Measurements from ENCODE around the gene GRIN1. TPM values are rescaled to one million over a fixed set of nuclear protein-coding genes. Genes with fewer than 3 reads are reported as not detected.

GRIN1 gene
- total RNA-seq, 1 experiment from 2014 or later = not detected

DNA sequence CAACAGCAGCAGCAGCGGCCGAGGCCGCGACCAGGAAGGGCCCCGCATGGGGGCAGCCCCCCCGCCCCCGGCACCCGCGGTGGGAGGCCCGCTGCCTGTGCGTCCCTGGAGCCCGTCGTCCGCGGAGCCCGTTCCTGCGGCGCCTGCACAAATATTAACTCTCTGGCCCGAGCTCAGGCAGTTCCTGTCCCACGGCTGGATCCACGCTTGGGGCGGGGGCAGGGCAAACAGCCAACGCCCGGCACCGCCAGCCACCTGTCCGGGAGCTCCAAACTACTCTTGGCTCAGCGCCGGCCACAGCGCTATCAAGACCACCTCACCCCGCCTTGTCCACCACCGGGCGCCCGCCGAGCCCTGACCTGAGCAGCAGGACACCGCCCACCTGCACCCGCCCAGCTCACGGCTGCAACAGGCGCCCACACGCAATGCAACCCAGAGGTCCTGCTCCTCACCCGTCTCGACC lies 31.0 kb downstream of the GRIN1 start, which contains the start of gene LRRC26:
LRRC26 (minus strand) TSS at position 156 of the 463 bp plus-strand sequence; CDS start at position 48, 108 bp downstream.
- DNase-seq = no peak
- H3K4me3 ChIP-seq = peak within 1 kb of the TSS; percentile 75
- peaks cover 11% of the 10 kb centered on the region; the same call in 1 of the 2 replicates for H3F3A ChIP-seq (ENCODE audit: insufficient read depth, low read depth)
- TF ChIP-seq, protein P1, sequence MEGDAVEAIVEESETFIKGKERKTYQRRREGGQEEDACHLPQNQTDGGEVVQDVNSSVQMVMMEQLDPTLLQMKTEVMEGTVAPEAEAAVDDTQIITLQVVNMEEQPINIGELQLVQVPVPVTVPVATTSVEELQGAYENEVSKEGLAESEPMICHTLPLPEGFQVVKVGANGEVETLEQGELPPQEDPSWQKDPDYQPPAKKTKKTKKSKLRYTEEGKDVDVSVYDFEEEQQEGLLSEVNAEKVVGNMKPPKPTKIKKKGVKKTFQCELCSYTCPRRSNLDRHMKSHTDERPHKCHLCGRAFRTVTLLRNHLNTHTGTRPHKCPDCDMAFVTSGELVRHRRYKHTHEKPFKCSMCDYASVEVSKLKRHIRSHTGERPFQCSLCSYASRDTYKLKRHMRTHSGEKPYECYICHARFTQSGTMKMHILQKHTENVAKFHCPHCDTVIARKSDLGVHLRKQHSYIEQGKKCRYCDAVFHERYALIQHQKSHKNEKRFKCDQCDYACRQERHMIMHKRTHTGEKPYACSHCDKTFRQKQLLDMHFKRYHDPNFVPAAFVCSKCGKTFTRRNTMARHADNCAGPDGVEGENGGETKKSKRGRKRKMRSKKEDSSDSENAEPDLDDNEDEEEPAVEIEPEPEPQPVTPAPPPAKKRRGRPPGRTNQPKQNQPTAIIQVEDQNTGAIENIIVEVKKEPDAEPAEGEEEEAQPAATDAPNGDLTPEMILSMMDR (conservative IDR thresholded peaks at IDR 0.05) = no peak
- no peak for TF ChIP-seq EZH2 (IDR thresholded peaks at IDR 0.05; ENCODE audit: low read depth)
- ChIA-PET CTCF (no interaction called here), POLR2A (ENCODE audit: unreplicated experiment) (interaction anchor here (0.7 kb wide), 1 partner anchor 8 kb away, joined by 3 read pairs; no protein-coding TSS in a partner anchor)
- H3K27me3 ChIP-seq (ENCODE audit: insufficient read depth, low read depth) = no peaks in the 10 kb centered on the region
- no peaks in the 10 kb centered on the region for H3K9me2 ChIP-seq (ENCODE audit: insufficient read depth)
- H3K36me3 ChIP-seq (ENCODE audit: low read depth) = no peaks in the 10 kb centered on the region
- H3K79me2 ChIP-seq (ENCODE audit: low read depth) = no peaks in the 10 kb centered on the region
- H4K20me1 ChIP-seq (ENCODE audit: insufficient read depth) = no peaks in the 10 kb centered on the region
- peaks cover 13% of the 10 kb centered on the region; the same call in 1 of the 2 replicates for H3K4me1 ChIP-seq (replicated peaks; ENCODE audit: insufficient read depth)
- H3K27ac ChIP-seq = no peak within 1 kb of the TSS
- peak within 1 kb of the TSS; percentile 99 for H3K4me2 ChIP-seq
- intact Hi-C loops (cut with micrococcal nuclease; ENCODE audit: unreplicated experiment) = loop anchor here (5.0 kb wide), 1 partner anchor 43 kb away; no protein-coding TSS in a partner anchor
- no peaks in the 10 kb centered on the region for H3K9me3 ChIP-seq (ENCODE audit: insufficient read depth, low read depth)
- H2AFZ ChIP-seq = peak within 1 kb of the TSS; percentile 83
- BruUV-seq (replicated peaks) = no TSS peak

DNA sequence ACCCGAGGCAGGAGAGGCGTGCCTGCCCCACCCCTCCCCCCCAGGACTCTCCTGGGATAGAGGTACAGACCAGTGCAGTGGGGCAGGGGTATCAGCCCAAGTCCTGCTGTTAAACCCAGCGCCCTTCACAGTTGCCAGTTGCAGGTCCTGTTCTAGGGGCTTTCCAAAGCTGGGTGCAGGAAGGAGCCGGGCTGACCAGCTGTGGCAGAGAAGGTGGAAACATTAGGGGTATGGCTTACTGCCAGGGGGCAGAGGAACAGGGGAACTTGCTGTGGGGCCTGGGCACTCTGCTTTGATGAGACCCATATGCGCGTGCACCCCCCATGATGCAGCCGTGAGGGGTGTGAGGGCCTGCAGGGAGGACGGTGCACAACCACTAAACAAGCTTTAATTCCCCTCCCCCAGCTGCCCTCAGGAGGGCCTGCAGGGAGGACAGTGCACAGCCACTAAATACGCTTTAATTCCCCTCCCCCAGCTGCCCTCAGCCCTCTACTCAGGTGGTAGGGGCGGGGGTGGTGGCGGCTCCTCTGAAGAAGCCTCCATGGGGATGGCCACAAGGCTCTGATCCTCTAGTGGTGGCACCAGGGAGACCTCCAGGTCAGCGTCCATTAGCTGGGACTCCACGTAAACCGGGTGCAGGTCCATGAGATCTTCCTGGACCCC lies 31.7 kb downstream of the GRIN1 start:
- H3K4me3 ChIP-seq = no peak overlapping the region
- no peaks in the 10 kb centered on the region for H3K9me2 ChIP-seq (ENCODE audit: insufficient read depth)
- H4K20me1 ChIP-seq (ENCODE audit: insufficient read depth) = no peaks in the 10 kb centered on the region
- intact Hi-C loops (cut with micrococcal nuclease; ENCODE audit: unreplicated experiment) = no loop called here
- H3K4me1 ChIP-seq (replicated peaks; ENCODE audit: insufficient read depth) = peaks cover 13% of the 10 kb centered on the region; the same call in 1 of the 2 replicates
- no peaks in the 10 kb centered on the region for H3K9me3 ChIP-seq (ENCODE audit: insufficient read depth, low read depth)
- no peak for DNase-seq
- no peak for TF ChIP-seq EZH2 (IDR thresholded peaks at IDR 0.05; ENCODE audit: low read depth)
- TF ChIP-seq, protein P1 (conservative IDR thresholded peaks at IDR 0.05) = no peak
- no peak overlapping the region for H3K4me2 ChIP-seq
- H3K27me3 ChIP-seq (ENCODE audit: insufficient read depth, low read depth) = no peaks in the 10 kb centered on the region
- no peaks in the 10 kb centered on the region for H3K79me2 ChIP-seq (ENCODE audit: low read depth)
- H2AFZ ChIP-seq = no peak overlapping the region
- ChIA-PET CTCF (no interaction called here), POLR2A (ENCODE audit: unreplicated experiment) (interaction anchor here (0.5 to 0.7 kb wide), 2 partner anchors 8 to 594 kb away, joined by 3 to 5 read pairs; no protein-coding TSS in a partner anchor)
- no TSS peak for BruUV-seq (replicated peaks)
- H3F3A ChIP-seq (ENCODE audit: insufficient read depth, low read depth) = peaks cover 11% of the 10 kb centered on the region; the same call in 1 of the 2 replicates
- H3K36me3 ChIP-seq (ENCODE audit: low read depth) = no peaks in the 10 kb centered on the region
- H3K27ac ChIP-seq = no peak overlapping the region

DNA sequence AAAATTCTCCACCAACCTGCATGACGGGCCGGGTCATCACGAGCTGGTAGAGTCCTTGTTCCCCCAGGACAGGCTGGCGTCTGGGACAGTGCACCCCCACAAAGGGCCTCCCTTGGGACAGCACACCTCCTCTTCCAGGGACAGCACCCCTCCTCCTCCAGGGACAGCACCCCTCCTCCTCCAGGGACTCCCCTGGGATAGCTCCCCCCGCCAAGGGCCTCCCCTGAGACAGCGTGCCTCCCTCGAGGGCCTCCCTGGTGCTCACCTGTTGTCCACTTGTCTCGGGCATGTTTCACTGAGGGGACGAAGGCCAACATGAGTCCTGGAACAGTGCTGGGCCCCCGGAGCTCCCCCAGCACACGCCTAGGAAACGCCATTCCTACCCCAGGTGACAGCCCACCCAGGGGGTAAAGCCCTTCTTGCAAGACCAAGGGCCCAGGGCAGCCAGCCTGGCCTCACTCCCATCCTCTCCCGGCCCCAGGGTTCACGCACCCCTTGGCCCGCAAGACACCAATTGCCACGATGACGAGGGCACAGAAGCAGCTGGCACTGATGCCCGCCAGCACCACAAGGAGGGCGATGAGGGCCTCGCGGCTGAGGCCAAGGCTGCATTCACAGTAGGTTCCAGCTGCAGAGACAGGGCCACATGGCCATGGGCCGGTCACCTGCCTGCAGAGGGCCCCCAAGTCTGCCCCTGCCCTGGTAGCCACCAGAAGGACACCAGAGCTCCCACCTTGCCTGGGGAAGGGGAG lies 32.4 kb downstream of the GRIN1 start:
- Histone ChIP-seq H3K4me3 (no peak overlapping the region), H3K36me3 (ENCODE audit: low read depth) (no peaks in the 10 kb centered on the region), H4K20me1 (ENCODE audit: insufficient read depth) (no peaks in the 10 kb centered on the region), H3K27ac (no peak overlapping the region), H3K9me2 (ENCODE audit: insufficient read depth) (no peaks in the 10 kb centered on the region), H3K4me1 (replicated peaks; ENCODE audit: insufficient read depth) (peaks cover 13% of the 10 kb centered on the region; the same call in 1 of the 2 replicates), H3F3A (ENCODE audit: insufficient read depth, low read depth) (peaks cover 9% of the 10 kb centered on the region; the same call in 1 of the 2 replicates), H3K27me3 (ENCODE audit: insufficient read depth, low read depth) (no peaks in the 10 kb centered on the region), H2AFZ (no peak overlapping the region), H3K4me2 (no peak overlapping the region), H3K79me2 (ENCODE audit: low read depth) (no peaks in the 10 kb centered on the region), H3K9me3 (ENCODE audit: insufficient read depth, low read depth) (no peaks in the 10 kb centered on the region)
- ChIA-PET POLR2A (ENCODE audit: unreplicated experiment) (interaction anchor here (0.5 kb wide), 1 partner anchor 595 kb away, joined by 5 read pairs; no protein-coding TSS in a partner anchor), CTCF (no interaction called here)
- intact Hi-C loops (cut with micrococcal nuclease; ENCODE audit: unreplicated experiment) = no loop called here
- TF ChIP-seq, protein P1 (conservative IDR thresholded peaks at IDR 0.05) = no peak
- TF ChIP-seq EZH2 (IDR thresholded peaks at IDR 0.05; ENCODE audit: low read depth) = no peak
- no TSS peak for BruUV-seq (replicated peaks)
- no peak for DNase-seq
